Ectodermal cell (in vitro differentiated cells): ENCODE data around the gene RBM25.
"Not testable (repeated sequence)": the region's sequence is repeated elsewhere in the genome, so short reads cannot be mapped to it uniquely, and the experiment has no call there.

Source experiments
- H3K27ac ChIP-seq: 2 replicates; pipeline ENCODE4 v1.7.0; 2013; ENCODE audit warnings: mild to moderate bottlenecking, low read depth, low read length; ENCODE audit not compliant: insufficient read depth, poor library complexity, severe bottlenecking
- H3K27me3 ChIP-seq: 2 replicates; pipeline ENCODE4 v1.7.0; 2013; ENCODE audit warnings: mild to moderate bottlenecking, low read length; ENCODE audit not compliant: insufficient read depth, control insufficient read depth, poor library complexity, severe bottlenecking
- H3K36me3 ChIP-seq: one replicate; pipeline ENCODE4 v1.7.0; 2013; ENCODE audit warnings: low read length; ENCODE audit not compliant: control insufficient read depth, insufficient read depth
- H3K4me1 ChIP-seq: one replicate; pipeline ENCODE4 v1.7.0; 2013; ENCODE audit warnings: low read length; ENCODE audit not compliant: control insufficient read depth, insufficient read depth
- H3K4me3 ChIP-seq: 2 replicates; pipeline ENCODE4 v1.7.0; 2013; ENCODE audit warnings: low read depth, low read length, control low read depth; ENCODE audit not compliant: insufficient read depth
- H3K9me3 ChIP-seq: 2 replicates; pipeline ENCODE4 v1.7.0; 2013; ENCODE audit warnings: mild to moderate bottlenecking, low read length, moderate library complexity; ENCODE audit not compliant: control insufficient read depth
- WGBS, 2 experiments: methylation state at CpG; one replicate each; pipeline ENCODE4 v1.1.7; 2013; ENCODE audit warnings: missing lambda C conversion rate in 2 of 2; 5-methylcytosine and 5-hydroxymethylcytosine counted together

RBM25 gene

GRCh38 chr14:73027984-73028383, 30.4 kb upstream of the RBM25 start:
- H3K4me3 ChIP-seq: no peak overlapping the region
- no peaks in the 10 kb centered on the region for H3K4me1 ChIP-seq
- no peaks in the 10 kb centered on the region for H3K9me3 ChIP-seq
- H3K27me3 ChIP-seq: no peaks in the 10 kb centered on the region
- peaks cover 3% of the 10 kb centered on the region for H3K36me3 ChIP-seq
- no peak overlapping the region for H3K27ac ChIP-seq

- H3K27me3 ChIP-seq, H3K9me3 ChIP-seq, H3K27ac ChIP-seq, H3K36me3 ChIP-seq, H3K4me3 ChIP-seq, H3K4me1 ChIP-seq: not testable (repeated sequence)
- 90 to 92% methylated on average over 9 of the region's 9 CpGs for WGBS, 2 experiments
Observed at GRCh38 chr14:73036706-73037450, 21.5 kb upstream of the RBM25 start.

GRCh38 chr14:73047808-73048207, 10.5 kb upstream of the RBM25 start:
- Histone ChIP-seq H3K4me1 (no peaks in the 10 kb centered on the region), H3K9me3 (no peaks in the 10 kb centered on the region), H3K36me3 (no peaks in the 10 kb centered on the region), H3K27ac (no peak overlapping the region), H3K4me3 (no peak overlapping the region), H3K27me3 (no peaks in the 10 kb centered on the region)
- 94 to 97% methylated on average over 1 of the region's 1 CpG for WGBS, 2 experiments

- H3K4me3 ChIP-seq: no peak overlapping the region
- no peaks in the 10 kb centered on the region for H3K9me3 ChIP-seq
- 72 to 78% methylated on average over 4 of the region's 4 CpGs for WGBS, 2 experiments
- no peaks in the 10 kb centered on the region for H3K27me3 ChIP-seq
- H3K27ac ChIP-seq: no peak overlapping the region
- H3K36me3 ChIP-seq: no peaks in the 10 kb centered on the region
- no peaks in the 10 kb centered on the region for H3K4me1 ChIP-seq
Observed at GRCh38 chr14:73049428-73049827, 8.9 kb upstream of the RBM25 start.

- Histone ChIP-seq H3K9me3 (no peaks in the 10 kb centered on the region), H3K27ac (no peak overlapping the region), H3K4me1 (peaks cover 3% of the 10 kb centered on the region), H3K4me3 (no peak overlapping the region), H3K27me3 (no peaks in the 10 kb centered on the region), H3K36me3 (no peaks in the 10 kb centered on the region)
- 56 to 63% methylated on average over 1 of the region's 1 CpG for WGBS, 2 experiments
Observed at GRCh38 chr14:73055251-73055650, 3.1 kb upstream of the RBM25 start.

- Histone ChIP-seq H3K9me3 (no peaks in the 10 kb centered on the region), H3K27ac (peak overlapping the region; percentile 72), H3K36me3 (no peaks in the 10 kb centered on the region), H3K27me3 (no peaks in the 10 kb centered on the region), H3K4me3 (peak overlapping the region; percentile 96), H3K4me1 (peaks cover 3% of the 10 kb centered on the region)
- WGBS, 2 experiments: 8 to 9% methylated on average over 8 of the region's 8 CpGs
Observed at GRCh38 chr14:73057944-73058223, 450 bp upstream of the RBM25 start.

GRCh38 chr14:73058922-73059673, 764 bp downstream of the RBM25 start:
- Histone ChIP-seq H3K27me3 (no peaks in the 10 kb centered on the region), H3K9me3 (no peaks in the 10 kb centered on the region), H3K36me3 (no peaks in the 10 kb centered on the region), H3K4me1 (peaks cover 3% of the 10 kb centered on the region), H3K27ac (peak overlapping the region; percentile 95), H3K4me3 (peak overlapping the region; percentile 96)
- 2% methylated on average over 27 of the region's 27 CpGs for WGBS, 2 experiments

GRCh38 chr14:73069585-73069984, 11.3 kb downstream of the RBM25 start:
- Histone ChIP-seq H3K4me1 (no peaks in the 10 kb centered on the region), H3K36me3 (peaks cover 10% of the 10 kb centered on the region), H3K4me3 (no peak overlapping the region), H3K27me3 (no peaks in the 10 kb centered on the region), H3K9me3 (no peaks in the 10 kb centered on the region), H3K27ac (no peak overlapping the region)
- WGBS, 2 experiments: 87 to 100% methylated on average over 2 to 3 of the region's 4 CpGs

GRCh38 chr14:73091044-73091443, 32.7 kb downstream of the RBM25 start:
- 91 to 100% methylated on average over 1 to 2 of the region's 2 CpGs for WGBS, 2 experiments
- no peaks in the 10 kb centered on the region for H3K4me1 ChIP-seq
- H3K4me3 ChIP-seq: no peak overlapping the region
- no peaks in the 10 kb centered on the region for H3K9me3 ChIP-seq
- H3K27ac ChIP-seq: no peak overlapping the region
- H3K27me3 ChIP-seq: no peaks in the 10 kb centered on the region
- H3K36me3 ChIP-seq: peaks cover 51% of the 10 kb centered on the region

GRCh38 chr14:73097421-73097820, 39.1 kb downstream of the RBM25 start:
- WGBS, 2 experiments: 93 to 94% methylated on average over 11 of the region's 11 CpGs
- H3K9me3 ChIP-seq: no peaks in the 10 kb centered on the region
- H3K4me3 ChIP-seq: no peak overlapping the region
- no peak overlapping the region for H3K27ac ChIP-seq
- no peaks in the 10 kb centered on the region for H3K27me3 ChIP-seq
- H3K4me1 ChIP-seq: no peaks in the 10 kb centered on the region
- peaks cover 40% of the 10 kb centered on the region for H3K36me3 ChIP-seq
